Middle frontal gyrus (tissue), 1 donor: ENCODE measurements around the gene GDI1.
A peak's percentile ranks its signal among the peaks of the same experiment; 100 is the strongest.
"Not testable (repeated sequence)": the region's sequence is repeated elsewhere in the genome, so short reads cannot be mapped to it uniquely, and the experiment has no call there.

Experiments
- DNase-seq: peaks from one replicate; pipeline ENCODE4 v3.0.0-alpha.2; 2015; ENCODE audit warnings: low spot score; ENCODE audit errors: extremely low spot score

The GDI1 gene

DNA sequence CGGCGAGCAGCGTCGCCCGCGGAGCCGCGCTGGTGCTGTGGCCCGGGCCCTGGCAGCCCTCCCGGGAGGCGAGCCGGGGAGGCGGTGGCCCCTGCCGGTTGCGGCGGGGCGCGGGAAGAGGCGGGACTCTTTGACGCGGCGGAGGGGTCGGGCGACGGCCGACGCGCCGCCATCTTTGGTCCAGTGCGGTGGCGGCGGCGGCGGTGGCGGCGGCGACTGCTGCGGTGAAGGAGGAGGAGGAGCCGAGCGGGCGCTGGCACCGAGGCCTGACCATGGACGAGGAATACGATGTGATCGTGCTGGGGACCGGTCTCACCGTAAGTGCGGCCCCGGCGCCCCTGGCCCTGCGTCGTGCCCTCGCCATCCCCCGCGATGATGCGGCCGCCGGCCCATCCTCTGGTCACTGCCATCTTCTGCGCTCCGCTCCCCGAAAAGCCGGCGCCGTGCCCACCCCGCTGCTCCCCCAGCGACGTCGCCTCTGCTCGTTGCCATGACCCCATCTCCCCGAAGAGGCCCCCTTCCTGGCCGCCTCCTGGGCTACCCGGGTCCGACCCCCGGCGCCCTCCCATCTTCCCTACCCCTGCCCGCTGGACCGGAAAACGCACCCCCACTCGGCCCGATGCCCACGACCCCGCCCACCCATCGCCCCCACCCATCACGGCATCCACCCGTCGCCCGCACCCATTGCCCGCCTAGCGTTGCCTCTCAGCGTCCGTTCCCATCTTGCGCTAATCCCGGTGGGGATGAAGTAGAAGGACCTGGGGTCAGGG, at the start of gene GDI1:
Gene GDI1 (plus strand): TSS at position 172 of the 770 bp plus-strand sequence. CDS start 101 bp downstream, at position 273.
- no peak for DNase-seq

GRCh38 chrX:154388094-154388493, 48.9 kb upstream of the GDI1 start:
- not testable (repeated sequence) for DNase-seq

GRCh38 chrX:154388649-154389048, 48.3 kb upstream of the GDI1 start:
- not testable (repeated sequence) for DNase-seq

- not testable (repeated sequence) for DNase-seq
These were observed 46.9 kb upstream of the GDI1 start for GRCh38 chrX:154389812-154390747.

- DNase-seq = not testable (repeated sequence)
These were observed 40.6 kb upstream of the GDI1 start for GRCh38 chrX:154396363-154396762.

- DNase-seq = no peak
These were observed 39.7 kb upstream of the GDI1 start for GRCh38 chrX:154396973-154397887.

- DNase-seq = peak; percentile 92
These were observed 38.9 kb upstream of the GDI1 start, which contains the start of gene RPL10 for GRCh38 chrX:154397888-154398667. Gene RPL10, plus strand, starts transcription at chrX:154398377. Its CDS starts 143 bp downstream, at chrX:154398520.

DNA sequence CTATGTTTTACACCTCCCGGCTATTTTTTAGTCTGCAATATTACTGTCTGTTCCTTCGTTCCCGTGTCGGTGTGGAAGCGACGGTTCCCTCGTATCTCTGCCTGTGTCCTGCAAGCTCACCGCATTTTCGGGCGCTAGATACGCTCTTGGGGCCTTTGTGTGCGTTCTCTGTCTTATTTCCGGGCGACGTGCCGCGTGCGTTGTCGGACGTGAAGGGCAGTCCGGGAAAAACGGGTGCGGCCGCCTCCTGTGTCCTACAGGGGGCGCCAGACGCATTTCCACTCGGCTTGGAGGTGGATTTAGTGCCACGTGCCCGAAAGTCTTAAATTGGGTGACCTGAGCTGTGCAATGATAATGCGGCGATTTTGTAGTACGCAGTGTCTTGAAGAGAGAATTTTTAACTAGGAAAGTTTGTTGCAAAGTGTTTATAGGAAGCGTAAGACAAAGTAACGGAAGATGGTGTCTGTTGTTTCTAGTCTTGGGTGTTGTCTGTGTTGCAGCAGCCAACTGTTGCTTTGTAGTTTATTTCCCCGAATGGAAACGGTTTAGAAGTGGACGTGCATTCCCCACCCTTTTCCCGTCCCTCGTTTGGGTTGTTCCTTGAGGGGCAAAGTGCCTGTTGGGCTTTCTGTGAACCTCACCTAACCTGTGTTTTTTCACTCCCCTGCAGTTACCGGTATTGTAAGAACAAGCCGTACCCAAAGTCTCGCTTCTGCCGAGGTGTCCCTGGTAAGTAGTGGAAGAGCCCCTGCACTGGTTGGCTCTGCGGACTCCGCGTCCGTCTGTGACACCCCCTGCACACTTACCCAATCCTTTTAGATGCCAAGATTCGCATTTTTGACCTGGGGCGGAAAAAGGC, 38.1 kb upstream of the GDI1 start:
- DNase-seq = peak; percentile 10

GRCh38 chrX:154399527-154400368, 37.2 kb upstream of the GDI1 start:
- DNase-seq = no peak

DNA sequence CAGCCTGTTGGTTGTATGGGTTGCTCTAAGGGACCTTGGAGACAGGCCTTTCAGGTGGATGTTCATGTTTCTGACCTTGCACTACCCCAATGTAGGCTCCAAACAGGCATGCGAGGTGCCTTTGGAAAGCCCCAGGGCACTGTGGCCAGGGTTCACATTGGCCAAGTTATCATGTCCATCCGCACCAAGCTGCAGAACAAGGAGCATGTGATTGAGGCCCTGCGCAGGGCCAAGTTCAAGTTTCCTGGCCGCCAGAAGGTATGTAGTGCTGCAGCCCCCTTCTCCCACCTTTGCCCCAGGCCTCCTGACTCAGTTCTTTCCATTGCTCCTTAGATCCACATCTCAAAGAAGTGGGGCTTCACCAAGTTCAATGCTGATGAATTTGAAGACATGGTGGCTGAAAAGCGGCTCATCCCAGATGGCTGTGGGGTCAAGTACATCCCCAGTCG, 36.6 kb upstream of the GDI1 start:
- not testable (repeated sequence) for DNase-seq

GRCh38 chrX:154401045-154401799, 35.7 kb upstream of the GDI1 start:
- no peak for DNase-seq

DNA sequence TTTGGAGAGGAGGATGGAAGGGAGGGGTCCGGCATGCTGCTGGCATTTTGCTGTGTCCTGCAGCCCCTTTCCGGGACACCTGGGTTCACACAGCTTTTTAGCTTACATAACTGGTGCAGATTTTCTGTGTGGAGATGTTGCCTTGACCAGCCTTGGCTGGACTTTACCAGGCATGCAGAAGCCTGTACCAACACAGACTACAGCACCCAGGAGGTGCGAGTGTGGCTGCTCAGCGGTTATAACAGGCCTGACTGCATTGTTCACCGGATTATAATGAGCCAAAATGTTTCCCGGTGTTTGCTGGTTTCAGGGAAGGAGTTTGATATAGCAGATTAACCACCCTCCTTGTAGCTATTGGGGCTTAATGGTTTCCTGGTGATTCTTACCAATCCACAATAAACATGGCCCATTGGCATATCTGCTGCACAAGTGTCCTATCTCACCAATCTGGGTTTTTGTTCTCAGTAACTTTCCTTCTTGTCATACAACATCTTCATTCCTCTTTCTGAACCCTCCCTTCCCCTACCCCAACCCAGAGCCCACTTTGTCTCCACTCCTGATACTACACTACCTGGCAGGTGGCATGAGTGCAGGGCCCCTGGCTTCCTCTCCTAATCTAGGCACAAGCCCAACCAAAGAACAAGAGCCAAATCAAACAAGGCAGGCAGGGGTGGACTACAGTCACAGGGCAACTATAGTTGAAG, 34.9 kb upstream of the GDI1 start:
- DNase-seq = no peak

DNA sequence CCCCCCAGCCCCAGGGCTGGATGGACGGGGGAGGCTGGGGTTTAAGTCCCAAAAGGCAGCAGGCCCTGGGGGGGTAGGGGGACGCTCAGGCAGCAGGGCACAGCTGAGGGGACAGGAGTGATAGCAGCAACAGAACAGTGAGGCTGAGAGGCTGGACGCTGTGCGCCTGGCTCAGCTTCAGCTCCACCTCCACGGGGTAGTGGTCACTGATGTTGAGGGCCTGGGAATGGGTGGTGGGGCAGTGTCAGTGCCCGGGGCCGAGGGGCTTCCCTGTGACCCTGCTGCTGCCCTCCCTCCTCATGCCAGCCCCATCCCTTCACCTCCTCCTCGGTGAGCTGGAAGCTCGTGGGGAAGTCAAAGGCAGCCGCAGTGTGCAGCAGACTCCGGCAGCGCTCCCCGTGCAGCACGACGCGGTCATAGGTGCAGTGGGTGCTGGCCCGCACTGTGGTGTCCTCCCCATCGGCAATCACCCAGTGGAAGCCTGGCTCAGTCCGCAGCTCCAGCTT, 34.3 kb upstream of the GDI1 start:
- no peak for DNase-seq

DNA sequence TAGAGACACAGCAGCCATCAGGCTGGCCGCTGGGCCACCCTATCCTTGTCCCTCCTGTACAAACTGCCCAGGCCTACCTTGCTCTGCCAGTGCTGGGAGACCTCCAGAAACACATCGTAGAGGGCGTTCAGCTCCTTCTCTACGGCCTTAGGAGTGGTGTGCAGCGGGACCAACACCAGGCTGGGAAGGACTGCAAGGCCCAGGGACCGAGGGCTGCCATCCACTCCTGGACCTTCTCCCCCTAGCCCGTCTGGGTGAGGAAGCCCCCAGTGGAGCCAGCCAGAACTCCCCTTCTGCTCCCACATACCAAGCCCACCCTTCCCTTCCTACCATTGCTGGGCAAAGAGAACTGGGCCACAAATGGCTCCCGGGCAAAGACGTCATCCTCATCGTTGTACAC, 33.8 kb upstream of the GDI1 start:
- no peak for DNase-seq

GRCh38 chrX:154403858-154404257, 33.1 kb upstream of the GDI1 start:
- DNase-seq = no peak

DNA sequence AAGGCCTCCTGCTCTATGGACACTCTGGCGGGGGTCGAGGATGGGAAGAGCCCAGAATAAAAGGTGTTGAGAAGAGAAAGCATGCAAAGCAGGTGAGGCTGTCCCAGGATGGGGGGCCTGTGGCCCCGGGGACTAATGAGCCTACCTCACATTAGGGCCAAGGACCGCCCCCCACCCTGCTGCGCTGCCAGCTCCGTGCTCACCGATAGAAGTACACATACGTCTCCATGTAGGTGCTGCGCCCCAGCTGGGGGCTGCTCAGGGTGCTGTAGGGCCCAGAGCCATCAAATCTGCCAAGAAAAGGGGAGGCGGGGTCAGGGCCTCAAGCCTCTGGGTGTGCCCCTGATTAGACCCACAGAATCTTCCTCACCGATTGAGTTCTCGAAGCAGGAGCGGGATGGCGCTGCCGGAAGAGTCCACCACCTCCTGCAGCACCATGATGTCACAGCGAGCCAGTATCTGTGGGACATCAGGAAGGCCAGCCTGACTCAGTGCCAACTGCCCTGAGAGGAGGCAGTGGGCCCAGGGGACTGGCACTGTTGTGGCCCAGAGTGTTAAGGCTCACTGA, 32.2 kb upstream of the GDI1 start:
- no peak for DNase-seq
